ENCODE measurements around the gene CARD11. TPM values are rescaled to one million over a fixed set of nuclear protein-coding genes. Genes with fewer than 3 reads are reported as not detected.
"Not testable (repeated sequence)": the region's sequence is repeated elsewhere in the genome, so short reads cannot be mapped to it uniquely, and the experiment has no call there.

The CARD11 gene
- total RNA-seq, 2 experiments from 2014 or later, result 99.4 to 105 TPM

GRCh38 chr7:3063016-3063753 is 19.5 kb upstream of the CARD11 start:
- Mint-ChIP-seq H3K36me3 (ENCODE audit: low read depth) (no peaks in the 10 kb centered on the region), H3K27ac (peak overlapping the region; percentile 93), H3K4me3 (peak overlapping the region; percentile 68), H3K9me3 (no peaks in the 10 kb centered on the region), H3K4me1 (ENCODE audit: low read depth) (peaks cover 74% of the 10 kb centered on the region), H3K27me3 (ENCODE audit: low read depth) (no peaks in the 10 kb centered on the region)
- CTCF ChIA-PET, result interaction anchor here (0.6 to 5.8 kb wide), 7 partner anchors 20 to 365 kb away, joined by 3 to 49 read pairs (median 6); no protein-coding TSS in a partner anchor
- intact Hi-C loops (cut with micrococcal nuclease), result loop anchor here (1.0 to 10.0 kb wide), 8 partner anchors 20 to 308 kb away; partner anchors contain the start of gene CARD11
- peak; percentile 94 for DNase-seq

- Mint-ChIP-seq H3K4me3 (no peak overlapping the region), H3K27ac (no peak overlapping the region), H3K4me1 (ENCODE audit: low read depth) (peaks cover 18% of the 10 kb centered on the region), H3K36me3 (ENCODE audit: low read depth) (no peaks in the 10 kb centered on the region), H3K9me3 (peaks cover 7% of the 10 kb centered on the region), H3K27me3 (ENCODE audit: low read depth) (no peaks in the 10 kb centered on the region)
- DNase-seq, result no peak
- intact Hi-C loops (cut with micrococcal nuclease), result no loop called here
- CTCF ChIA-PET, result no interaction called here
These were observed 13.4 kb upstream of the CARD11 start for GRCh38 chr7:3057066-3057420.

- no peak overlapping the region for H3K27ac Mint-ChIP-seq
- peaks cover 7% of the 10 kb centered on the region for H3K9me3 Mint-ChIP-seq
- intact Hi-C loops (cut with micrococcal nuclease), result no loop called here
- DNase-seq, result no peak
- CTCF ChIA-PET, result interaction anchor here (3.0 kb wide), 1 partner anchor 9 kb away, joined by 15 read pairs; no protein-coding TSS in a partner anchor
- no peaks in the 10 kb centered on the region for H3K36me3 Mint-ChIP-seq (ENCODE audit: low read depth)
- no peak overlapping the region for H3K4me3 Mint-ChIP-seq
- H3K27me3 Mint-ChIP-seq (ENCODE audit: low read depth), result no peaks in the 10 kb centered on the region
- H3K4me1 Mint-ChIP-seq (ENCODE audit: low read depth), result peaks cover 14% of the 10 kb centered on the region
These were observed 12.8 kb upstream of the CARD11 start for GRCh38 chr7:3056234-3057065.

- Mint-ChIP-seq H3K36me3 (ENCODE audit: low read depth) (peaks cover 2% of the 10 kb centered on the region), H3K27ac (no peak overlapping the region), H3K4me1 (ENCODE audit: low read depth) (peaks cover 8% of the 10 kb centered on the region), H3K4me3 (no peak overlapping the region), H3K27me3 (ENCODE audit: low read depth) (no peaks in the 10 kb centered on the region), H3K9me3 (peaks cover 10% of the 10 kb centered on the region)
- intact Hi-C loops (cut with micrococcal nuclease), result no loop called here
- no peak for DNase-seq
- CTCF ChIA-PET, result interaction anchor here (0.6 to 3.0 kb wide), 3 partner anchors 10 to 21 kb away, joined by 3 to 15 read pairs (median 7); no protein-coding TSS in a partner anchor
These were observed 12.0 kb upstream of the CARD11 start for GRCh38 chr7:3055626-3056025.

GRCh38 chr7:3042861-3043489 is 692 bp downstream of the CARD11 start:
- Mint-ChIP-seq H3K4me3 (peak overlapping the region; percentile 99), H3K36me3 (ENCODE audit: low read depth) (peaks cover 35% of the 10 kb centered on the region), H3K4me1 (ENCODE audit: low read depth) (peaks cover 51% of the 10 kb centered on the region), H3K9me3 (no peaks in the 10 kb centered on the region), H3K27me3 (ENCODE audit: low read depth) (no peaks in the 10 kb centered on the region), H3K27ac (peak overlapping the region; percentile 99)
- CTCF ChIA-PET, result interaction anchor here (1.1 to 1.4 kb wide), 3 partner anchors 12 to 61 kb away, joined by 3 to 6 read pairs (median 3); no protein-coding TSS in a partner anchor
- peak; percentile 90 for DNase-seq
- intact Hi-C loops (cut with micrococcal nuclease), result loop anchor here (1.0 to 2.0 kb wide), 6 partner anchors 15 to 172 kb away; no protein-coding TSS in a partner anchor

- Mint-ChIP-seq H3K4me1 (ENCODE audit: low read depth) (peaks cover 59% of the 10 kb centered on the region), H3K27me3 (ENCODE audit: low read depth) (no peaks in the 10 kb centered on the region), H3K9me3 (no peaks in the 10 kb centered on the region), H3K36me3 (ENCODE audit: low read depth) (peaks cover 35% of the 10 kb centered on the region), H3K4me3 (peak overlapping the region; percentile 99), H3K27ac (peak overlapping the region; percentile 99)
- DNase-seq, result no peak
- CTCF ChIA-PET, result interaction anchor here (0.7 to 1.4 kb wide), 7 partner anchors 11 to 177 kb away, joined by 3 to 6 read pairs (median 3); no protein-coding TSS in a partner anchor
- intact Hi-C loops (cut with micrococcal nuclease), result loop anchor here (2.0 kb wide), 1 partner anchor 171 kb away; no protein-coding TSS in a partner anchor
These were observed 1.5 kb downstream of the CARD11 start for GRCh38 chr7:3041986-3042675.

GRCh38 chr7:3039787-3040186 is 3.9 kb downstream of the CARD11 start:
- H3K36me3 Mint-ChIP-seq (ENCODE audit: low read depth), result peaks cover 38% of the 10 kb centered on the region
- intact Hi-C loops (cut with micrococcal nuclease), result no loop called here
- CTCF ChIA-PET, result interaction anchor here (0.9 to 1.2 kb wide), 2 partner anchors 27 to 115 kb away, joined by 3 to 4 read pairs; no protein-coding TSS in a partner anchor

GRCh38 chr7:3038011-3038410 is 5.7 kb downstream of the CARD11 start:
- H3K9me3 Mint-ChIP-seq; CTCF ChIA-PET; H3K4me3 Mint-ChIP-seq; DNase-seq; intact Hi-C loops (cut with micrococcal nuclease); H3K27me3 Mint-ChIP-seq (ENCODE audit: low read depth): not testable (repeated sequence)
- Mint-ChIP-seq H3K4me1 (ENCODE audit: low read depth) (peaks cover 63% of the 10 kb centered on the region), H3K36me3 (ENCODE audit: low read depth) (peaks cover 39% of the 10 kb centered on the region), H3K27ac (peak overlapping the region; percentile 62)

More at GRCh38 chr7:3039787-3040186, 3.9 kb downstream of the CARD11 start:
- Mint-ChIP-seq H3K4me3 (peak overlapping the region; percentile 23), H3K27me3 (ENCODE audit: low read depth) (no peaks in the 10 kb centered on the region), H3K9me3 (no peaks in the 10 kb centered on the region), H3K27ac (peak overlapping the region; percentile 52), H3K4me1 (ENCODE audit: low read depth) (peaks cover 64% of the 10 kb centered on the region)
- DNase-seq, result no peak

GRCh38 chr7:3037259-3037658 is 6.4 kb downstream of the CARD11 start:
- intact Hi-C loops (cut with micrococcal nuclease), result no loop called here
- Mint-ChIP-seq H3K4me3 (no peak overlapping the region), H3K36me3 (ENCODE audit: low read depth) (peaks cover 39% of the 10 kb centered on the region), H3K4me1 (ENCODE audit: low read depth) (peaks cover 62% of the 10 kb centered on the region), H3K9me3 (no peaks in the 10 kb centered on the region), H3K27ac (peak overlapping the region; percentile 22), H3K27me3 (ENCODE audit: low read depth) (no peaks in the 10 kb centered on the region)
- DNase-seq, result no peak
- CTCF ChIA-PET, result no interaction called here

- intact Hi-C loops (cut with micrococcal nuclease), result no loop called here
- Mint-ChIP-seq H3K9me3 (no peaks in the 10 kb centered on the region), H3K27me3 (ENCODE audit: low read depth) (no peaks in the 10 kb centered on the region), H3K4me1 (ENCODE audit: low read depth) (peaks cover 56% of the 10 kb centered on the region), H3K4me3 (no peak overlapping the region), H3K36me3 (ENCODE audit: low read depth) (peaks cover 39% of the 10 kb centered on the region), H3K27ac (no peak overlapping the region)
- no peak for DNase-seq
- CTCF ChIA-PET, result interaction anchor here (0.5 kb wide), 1 partner anchor 21 kb away, joined by 7 read pairs; no protein-coding TSS in a partner anchor
These were observed 9.0 kb downstream of the CARD11 start for GRCh38 chr7:3034591-3035150.

GRCh38 chr7:3033581-3033980 is 10.1 kb downstream of the CARD11 start:
- Mint-ChIP-seq H3K36me3 (ENCODE audit: low read depth) (peaks cover 36% of the 10 kb centered on the region), H3K4me1 (ENCODE audit: low read depth) (peaks cover 59% of the 10 kb centered on the region), H3K27ac (peak overlapping the region; percentile 59), H3K27me3 (ENCODE audit: low read depth) (no peaks in the 10 kb centered on the region), H3K9me3 (no peaks in the 10 kb centered on the region), H3K4me3 (no peak overlapping the region)
- intact Hi-C loops (cut with micrococcal nuclease), result no loop called here
- DNase-seq, result no peak
- CTCF ChIA-PET, result no interaction called here
